ENCODE data around the gene CDYL2. TPM values are rescaled to one million over a fixed set of nuclear protein-coding genes. Genes with fewer than 3 reads are reported as not detected.

CDYL2 gene
- total and polyA plus RNA-seq, 8 donors: 0.60 to 7.3 (median 1.7) TPM

- intact Hi-C loops (cut with DNase I; ENCODE audit: low total_unique reads): no loop called here
These were observed 134.7 kb downstream of the CDYL2 start for GRCh38 chr16:80669673-80670072.

GRCh38 chr16:80667925-80668324 is 136.5 kb downstream of the CDYL2 start:
- no peak overlapping the region for H3K27ac ChIP-seq
- 90 to 96% (median 95%) methylated on average over 6 of the region's 6 CpGs for WGBS, 5 donors
- H3K4me3 ChIP-seq: no peak overlapping the region
- no peaks in the 10 kb centered on the region for H3K4me1 ChIP-seq
- no peaks in the 10 kb centered on the region for H3K27me3 ChIP-seq
- H3K36me3 ChIP-seq: no peaks in the 10 kb centered on the region
- TF ChIP-seq POLR2AphosphoS5 (IDR thresholded peaks at IDR 0.05) (no peak), EP300 (IDR thresholded peaks at IDR 0.05) (no peak), CTCF (IDR thresholded peaks at IDR 0.05) (no peak), POLR2A (IDR thresholded peaks at IDR 0.05) (no peak)
- intact Hi-C loops (cut with DNase I; ENCODE audit: low total_unique reads): no loop called here
- DNase-seq: no peak
- H3K9me3 ChIP-seq: no peaks in the 10 kb centered on the region

More at GRCh38 chr16:80669673-80670072, 134.7 kb downstream of the CDYL2 start:
- 94 to 98% (median 95%) methylated on average over 6 of the region's 6 CpGs for WGBS, 5 donors
- H3K27me3 ChIP-seq: no peaks in the 10 kb centered on the region
- no peaks in the 10 kb centered on the region for H3K4me1 ChIP-seq
- no peaks in the 10 kb centered on the region for H3K36me3 ChIP-seq
- TF ChIP-seq EP300 (IDR thresholded peaks at IDR 0.05) (no peak), CTCF (IDR thresholded peaks at IDR 0.05) (no peak), POLR2A (IDR thresholded peaks at IDR 0.05) (no peak), POLR2AphosphoS5 (IDR thresholded peaks at IDR 0.05) (no peak)
- H3K4me3 ChIP-seq: no peak overlapping the region
- no peaks in the 10 kb centered on the region for H3K9me3 ChIP-seq
- no peak overlapping the region for H3K27ac ChIP-seq
- no peak for DNase-seq

GRCh38 chr16:80667251-80667560 is 137.2 kb downstream of the CDYL2 start:
- Histone ChIP-seq H3K36me3 (no peaks in the 10 kb centered on the region), H3K27me3 (no peaks in the 10 kb centered on the region), H3K4me3 (no peak overlapping the region), H3K9me3 (no peaks in the 10 kb centered on the region), H3K4me1 (no peaks in the 10 kb centered on the region), H3K27ac (no peak overlapping the region)
- TF ChIP-seq POLR2A (IDR thresholded peaks at IDR 0.05): no peak
- TF ChIP-seq EP300 (IDR thresholded peaks at IDR 0.05): no peak
- no peak for TF ChIP-seq POLR2AphosphoS5 (IDR thresholded peaks at IDR 0.05)
- no peak for TF ChIP-seq CTCF (IDR thresholded peaks at IDR 0.05)
- intact Hi-C loops (cut with DNase I; ENCODE audit: low total_unique reads): no loop called here
- no peak for DNase-seq
- WGBS, 5 donors: 77 to 87% (median 84%) methylated on average over 4 of the region's 4 CpGs

- no peak for TF ChIP-seq EP300 (IDR thresholded peaks at IDR 0.05)
- TF ChIP-seq CTCF (IDR thresholded peaks at IDR 0.05): no peak
- TF ChIP-seq POLR2AphosphoS5 (IDR thresholded peaks at IDR 0.05): no peak
- TF ChIP-seq POLR2A (IDR thresholded peaks at IDR 0.05): no peak
- intact Hi-C loops (cut with DNase I; ENCODE audit: low total_unique reads): no loop called here
- Histone ChIP-seq H3K4me1 (no peaks in the 10 kb centered on the region), H3K36me3 (no peaks in the 10 kb centered on the region), H3K27ac (no peak overlapping the region), H3K27me3 (no peaks in the 10 kb centered on the region), H3K4me3 (no peak overlapping the region), H3K9me3 (no peaks in the 10 kb centered on the region)
- no peak for DNase-seq
- WGBS, 5 donors: 76 to 86% (median 82%) methylated on average over 15 of the region's 15 CpGs
These were observed 137.8 kb downstream of the CDYL2 start for GRCh38 chr16:80666378-80667250.

All from stomach (tissue), 9 donors.